Activated T-helper 2 cell treated with anti-CD3 and anti-CD28 coated beads, Interferon-gamma antibody, Interleukin-2, Interleukin-4, amounts not matched to agents 10 μg/mL and 5 μg/mL and 100 μg/mL, durations not matched to agents 14 hours and 24 hours and 36 hours (primary cell): ENCODE measurements around the gene SNAPC3. TPM values are rescaled to one million over a fixed set of nuclear protein-coding genes. Genes with fewer than 3 reads are reported as not detected.
"Not testable (repeated sequence)": the region's sequence is repeated elsewhere in the genome, so short reads cannot be mapped to it uniquely, and the experiment has no call there.

ENCODE experiments used
- DNase-seq: peaks from one replicate; pipeline ENCODE4 v3.0.0; 2021; ENCODE audit warnings: low spot score
- H3K27ac Mint-ChIP-seq: one replicate; pipeline ENCODE4 v1.8.0; 2021; ENCODE audit warnings: mixed read lengths
- H3K27me3 Mint-ChIP-seq: one replicate; pipeline ENCODE4 v1.8.0; 2021; ENCODE audit warnings: low read depth, mixed read lengths
- H3K36me3 Mint-ChIP-seq: one replicate; pipeline ENCODE4 v1.8.0; 2021; ENCODE audit warnings: low read depth, mixed read lengths
- H3K4me1 Mint-ChIP-seq: one replicate; pipeline ENCODE4 v1.8.0; 2021; ENCODE audit warnings: low read depth, mixed read lengths
- H3K4me3 Mint-ChIP-seq: one replicate; pipeline ENCODE4 v1.8.0; 2021; ENCODE audit warnings: low read depth, mild to moderate bottlenecking, moderate library complexity, mixed read lengths
- H3K9me3 Mint-ChIP-seq: one replicate; pipeline ENCODE4 v1.8.0; 2021; ENCODE audit warnings: mixed read lengths
- intact Hi-C: fragments of 100-400 bp; cut with micrococcal nuclease; formaldehyde crosslinking; loops from one replicate; pipeline ENCODE4 v1.15.1; 2023
- total RNA-seq: library from RNA; stranded (reverse); gene quantifications from 2 replicates; pipeline ENCODE4 v1.2.3, GENCODE V29; 2022

The SNAPC3 gene
- total RNA-seq, result 34.0 and 34.7 TPM in 2 replicates

- Mint-ChIP-seq H3K36me3 (peaks cover 31% of the 10 kb centered on the region), H3K4me1 (peaks cover 40% of the 10 kb centered on the region)
- intact Hi-C loops, result loop anchor here (1.0 to 5.0 kb wide), 8 partner anchors 65 to 194 kb away; partner anchors contain the start of gene CCDC171
Observed at GRCh38 chr9:15422372-15423230, at the start of gene SNAPC3. TSS of gene SNAPC3 (plus strand) at chr9:15422876. CDS start at chr9:15422880, 4 bp downstream.

GRCh38 chr9:15373881-15374280 lies 48.8 kb upstream of the SNAPC3 start:
- Mint-ChIP-seq H3K27me3 (peaks cover 13% of the 10 kb centered on the region), H3K4me3 (no peak overlapping the region), H3K9me3 (no peaks in the 10 kb centered on the region), H3K36me3 (no peaks in the 10 kb centered on the region), H3K4me1 (no peaks in the 10 kb centered on the region), H3K27ac (no peak overlapping the region)
- no peak for DNase-seq
- intact Hi-C loops, result no loop called here

More at GRCh38 chr9:15422372-15423230, at the start of gene SNAPC3:
- peak within 1 kb of the TSS; percentile 95 for H3K4me3 Mint-ChIP-seq
- H3K27me3 Mint-ChIP-seq, result peaks cover 5% of the 10 kb centered on the region
- H3K27ac Mint-ChIP-seq, result peak within 1 kb of the TSS; percentile 88
- H3K9me3 Mint-ChIP-seq, result no peaks in the 10 kb centered on the region
- DNase-seq, result peak; percentile 94

- intact Hi-C loops, result no loop called here
- H3K9me3 Mint-ChIP-seq, result no peaks in the 10 kb centered on the region
- H3K27me3 Mint-ChIP-seq, result peaks cover 13% of the 10 kb centered on the region
- no peak overlapping the region for H3K27ac Mint-ChIP-seq
- no peak overlapping the region for H3K4me3 Mint-ChIP-seq
- H3K36me3 Mint-ChIP-seq, result no peaks in the 10 kb centered on the region
- no peaks in the 10 kb centered on the region for H3K4me1 Mint-ChIP-seq
- DNase-seq, result no peak
Observed at GRCh38 chr9:15374310-15374709, 48.4 kb upstream of the SNAPC3 start.

GRCh38 chr9:15374825-15375224 lies 47.9 kb upstream of the SNAPC3 start:
- no peak for DNase-seq
- Mint-ChIP-seq H3K27me3 (peaks cover 15% of the 10 kb centered on the region), H3K4me1 (no peaks in the 10 kb centered on the region), H3K4me3 (no peak overlapping the region), H3K9me3 (no peaks in the 10 kb centered on the region), H3K27ac (no peak overlapping the region), H3K36me3 (no peaks in the 10 kb centered on the region)
- intact Hi-C loops, result no loop called here

- Mint-ChIP-seq H3K27me3 (peaks cover 20% of the 10 kb centered on the region), H3K9me3 (no peaks in the 10 kb centered on the region), H3K27ac (no peak overlapping the region), H3K4me1 (no peaks in the 10 kb centered on the region), H3K4me3 (no peak overlapping the region), H3K36me3 (no peaks in the 10 kb centered on the region)
- DNase-seq, result no peak
- intact Hi-C loops, result no loop called here
Observed at GRCh38 chr9:15377625-15378540, 44.8 kb upstream of the SNAPC3 start.

GRCh38 chr9:15379317-15379716 lies 43.4 kb upstream of the SNAPC3 start:
- intact Hi-C loops, H3K4me3 Mint-ChIP-seq, H3K9me3 Mint-ChIP-seq, H3K27ac Mint-ChIP-seq, H3K36me3 Mint-ChIP-seq, H3K4me1 Mint-ChIP-seq, DNase-seq: not testable (repeated sequence)
- H3K27me3 Mint-ChIP-seq, result peaks cover 17% of the 10 kb centered on the region

- H3K27ac Mint-ChIP-seq, H3K4me3 Mint-ChIP-seq, H3K4me1 Mint-ChIP-seq, H3K9me3 Mint-ChIP-seq, intact Hi-C loops, DNase-seq, H3K36me3 Mint-ChIP-seq: not testable (repeated sequence)
- peaks cover 17% of the 10 kb centered on the region for H3K27me3 Mint-ChIP-seq
Observed at GRCh38 chr9:15379888-15380287, 42.8 kb upstream of the SNAPC3 start.

- intact Hi-C loops, result no loop called here
- no peaks in the 10 kb centered on the region for H3K9me3 Mint-ChIP-seq
- DNase-seq, result no peak
- peaks cover 4% of the 10 kb centered on the region for H3K4me1 Mint-ChIP-seq
- no peak overlapping the region for H3K4me3 Mint-ChIP-seq
- no peak overlapping the region for H3K27ac Mint-ChIP-seq
- no peaks in the 10 kb centered on the region for H3K36me3 Mint-ChIP-seq
- peaks cover 17% of the 10 kb centered on the region for H3K27me3 Mint-ChIP-seq
Observed at GRCh38 chr9:15381491-15381890, 41.2 kb upstream of the SNAPC3 start.

- H3K4me3 Mint-ChIP-seq, result no peak overlapping the region
- no peaks in the 10 kb centered on the region for H3K9me3 Mint-ChIP-seq
- intact Hi-C loops, result no loop called here
- DNase-seq, result no peak
- no peaks in the 10 kb centered on the region for H3K36me3 Mint-ChIP-seq
- peaks cover 5% of the 10 kb centered on the region for H3K27me3 Mint-ChIP-seq
- H3K4me1 Mint-ChIP-seq, result peaks cover 6% of the 10 kb centered on the region
- no peak overlapping the region for H3K27ac Mint-ChIP-seq
Observed at GRCh38 chr9:15386465-15386864, 36.2 kb upstream of the SNAPC3 start.

GRCh38 chr9:15389173-15389572 lies 33.5 kb upstream of the SNAPC3 start:
- peaks cover 6% of the 10 kb centered on the region for H3K4me1 Mint-ChIP-seq
- no peak overlapping the region for H3K4me3 Mint-ChIP-seq
- intact Hi-C loops, result no loop called here
- H3K27ac Mint-ChIP-seq, result no peak overlapping the region
- H3K9me3 Mint-ChIP-seq, result no peaks in the 10 kb centered on the region
- DNase-seq, result no peak
- H3K27me3 Mint-ChIP-seq, result no peaks in the 10 kb centered on the region
- no peaks in the 10 kb centered on the region for H3K36me3 Mint-ChIP-seq

GRCh38 chr9:15389631-15390030 lies 33.0 kb upstream of the SNAPC3 start:
- intact Hi-C loops, result no loop called here
- no peak overlapping the region for H3K4me3 Mint-ChIP-seq
- H3K27ac Mint-ChIP-seq, result no peak overlapping the region
- peaks cover 6% of the 10 kb centered on the region for H3K4me1 Mint-ChIP-seq
- no peak for DNase-seq
- no peaks in the 10 kb centered on the region for H3K9me3 Mint-ChIP-seq
- H3K27me3 Mint-ChIP-seq, result no peaks in the 10 kb centered on the region
- no peaks in the 10 kb centered on the region for H3K36me3 Mint-ChIP-seq

GRCh38 chr9:15390201-15390600 lies 32.5 kb upstream of the SNAPC3 start:
- no peak for DNase-seq
- Mint-ChIP-seq H3K9me3 (no peaks in the 10 kb centered on the region), H3K36me3 (no peaks in the 10 kb centered on the region), H3K4me3 (no peak overlapping the region), H3K4me1 (peaks cover 6% of the 10 kb centered on the region), H3K27ac (no peak overlapping the region), H3K27me3 (no peaks in the 10 kb centered on the region)
- intact Hi-C loops, result no loop called here

- intact Hi-C loops, result no loop called here
- H3K27ac Mint-ChIP-seq, result no peak overlapping the region
- no peaks in the 10 kb centered on the region for H3K9me3 Mint-ChIP-seq
- no peaks in the 10 kb centered on the region for H3K36me3 Mint-ChIP-seq
- DNase-seq, result no peak
- H3K27me3 Mint-ChIP-seq, result no peaks in the 10 kb centered on the region
- no peak overlapping the region for H3K4me3 Mint-ChIP-seq
- H3K4me1 Mint-ChIP-seq, result no peaks in the 10 kb centered on the region
Observed at GRCh38 chr9:15392363-15392762, 30.3 kb upstream of the SNAPC3 start.
